ENCODE data around the gene PGGT1B. TPM values are rescaled to one million over a fixed set of nuclear protein-coding genes. Genes with fewer than 3 reads are reported as not detected.

PGGT1B gene
- polyA plus RNA-seq, 1 of the 3 experiments (the other 2 are of a cell fraction): 0.69 TPM

- no peak for DNase-seq
- H3K4me2 ChIP-seq: no peak overlapping the region
- H4K20me1 ChIP-seq (ENCODE audit: insufficient read depth): no peaks in the 10 kb centered on the region
- WGBS (ENCODE audit: low lambda C conversion rate): 97% methylated on average over 1 of the region's 1 CpG
- H3K9me2 ChIP-seq: no peaks in the 10 kb centered on the region
- no peaks in the 10 kb centered on the region for H3K36me3 ChIP-seq (replicated peaks in 1 of 2; ENCODE audit: control insufficient read depth in 1 of 2, insufficient read depth in 2 of 2, low read length in 1 of 2)
- no peak overlapping the region for H3K27ac ChIP-seq (ENCODE audit: low read depth in 2 of 2, low read length in 1 of 2)
- no peaks in the 10 kb centered on the region for H3K27me3 ChIP-seq (ENCODE audit: insufficient read depth)
- no peaks in the 10 kb centered on the region for H3K79me2 ChIP-seq (ENCODE audit: insufficient read depth)
- peaks cover 0 to 17% of the 10 kb centered on the region in 2 experiments; a peak in 2 of 4 replicates for H3K4me1 ChIP-seq (ENCODE audit: control insufficient read depth in 1 of 2, insufficient read depth in 2 of 2, low read depth in 1 of 2, low read length in 1 of 2)
- H3F3A ChIP-seq (replicated peaks; ENCODE audit: insufficient read depth): peaks cover 3% of the 10 kb centered on the region
- ChIA-PET CTCF (no interaction called here), POLR2A (no interaction called here)
- H3K9ac ChIP-seq: no peak overlapping the region
- no peaks in the 10 kb centered on the region for H3K9me3 ChIP-seq
- H2AFZ ChIP-seq (ENCODE audit: low read depth): no peak overlapping the region
- no peak overlapping the region for H3K4me3 ChIP-seq (ENCODE audit: low read depth in 2 of 2, low read length in 1 of 2)
- TF ChIP-seq TCF12 (IDR thresholded peaks at IDR 0.05) (no peak), USF2 (IDR thresholded peaks at IDR 0.05; ENCODE audit: borderline replicate concordance, low read depth, low read length) (no peak), ZBTB33 (IDR thresholded peaks at IDR 0.05; ENCODE audit: borderline replicate concordance, low read depth) (no peak), FOSL2 (IDR thresholded peaks at IDR 0.05; ENCODE audit: borderline replicate concordance, low read depth) (no peak), SIN3A (IDR thresholded peaks at IDR 0.05; ENCODE audit: borderline replicate concordance, low read depth, low read length) (no peak)
Measured at GRCh38 chr5:115192098-115192497, 70.6 kb downstream of the PGGT1B start.

- Histone ChIP-seq H3K9me2 (no peaks in the 10 kb centered on the region), H3K4me1 (ENCODE audit: control insufficient read depth in 1 of 2, insufficient read depth in 2 of 2, low read depth in 1 of 2, low read length in 1 of 2) (peaks cover 0 to 17% of the 10 kb centered on the region in 2 experiments; a peak in 2 of 4 replicates), H3F3A (replicated peaks; ENCODE audit: insufficient read depth) (peaks cover 3% of the 10 kb centered on the region), H3K27ac (ENCODE audit: low read depth in 2 of 2, low read length in 1 of 2) (no peak overlapping the region), H3K27me3 (ENCODE audit: insufficient read depth) (no peaks in the 10 kb centered on the region), H3K36me3 (replicated peaks in 1 of 2; ENCODE audit: control insufficient read depth in 1 of 2, insufficient read depth in 2 of 2, low read length in 1 of 2) (no peaks in the 10 kb centered on the region), H3K4me2 (no peak overlapping the region), H4K20me1 (ENCODE audit: insufficient read depth) (no peaks in the 10 kb centered on the region), H3K4me3 (ENCODE audit: low read depth in 2 of 2, low read length in 1 of 2) (no peak overlapping the region), H2AFZ (ENCODE audit: low read depth) (no peak overlapping the region), H3K79me2 (ENCODE audit: insufficient read depth) (no peaks in the 10 kb centered on the region), H3K9ac (no peak overlapping the region), H3K9me3 (no peaks in the 10 kb centered on the region)
- ChIA-PET CTCF (interaction anchor here (1.4 kb wide), 1 partner anchor 10 kb away, joined by 3 read pairs; no protein-coding TSS in a partner anchor), POLR2A (no interaction called here)
- DNase-seq: no peak
- TF ChIP-seq POLR2AphosphoS5 (IDR thresholded peaks at IDR 0.05; ENCODE audit: low read depth, low read length) (no peak), NFIC (IDR thresholded peaks at IDR 0.05; ENCODE audit: borderline replicate concordance) (no peak), CTCF (IDR thresholded peaks at IDR 0.05) (no peak), GABPA (IDR thresholded peaks at IDR 0.05; ENCODE audit: low read depth) (no peak), TCF12 (IDR thresholded peaks at IDR 0.05) (no peak), CHD2 (IDR thresholded peaks at IDR 0.05; ENCODE audit: low read length, partially characterized antibody) (no peak), REST (IDR thresholded peaks at IDR 0.05; ENCODE audit: low read depth, low read length) (no peak), RAD21 (IDR thresholded peaks at IDR 0.05; ENCODE audit: low read length) (no peak), FOXM1 (IDR thresholded peaks at IDR 0.05; ENCODE audit: low read depth) (no peak), USF2 (IDR thresholded peaks at IDR 0.05; ENCODE audit: borderline replicate concordance, low read depth, low read length) (no peak)
- WGBS (ENCODE audit: low lambda C conversion rate): 69% methylated on average over 8 of the region's 8 CpGs
Measured at GRCh38 chr5:115191474-115192031, 71.1 kb downstream of the PGGT1B start.
